ENCODE data around the gene LNX2. TPM values are rescaled to one million over a fixed set of nuclear protein-coding genes. Genes with fewer than 3 reads are reported as not detected.
A peak's percentile ranks its signal among the peaks of the same experiment; 100 is the strongest.

LNX2 gene
- total RNA-seq, 4 donors from 2014 or later, result 17.3 to 19.9 (median 17.8) TPM

DNA sequence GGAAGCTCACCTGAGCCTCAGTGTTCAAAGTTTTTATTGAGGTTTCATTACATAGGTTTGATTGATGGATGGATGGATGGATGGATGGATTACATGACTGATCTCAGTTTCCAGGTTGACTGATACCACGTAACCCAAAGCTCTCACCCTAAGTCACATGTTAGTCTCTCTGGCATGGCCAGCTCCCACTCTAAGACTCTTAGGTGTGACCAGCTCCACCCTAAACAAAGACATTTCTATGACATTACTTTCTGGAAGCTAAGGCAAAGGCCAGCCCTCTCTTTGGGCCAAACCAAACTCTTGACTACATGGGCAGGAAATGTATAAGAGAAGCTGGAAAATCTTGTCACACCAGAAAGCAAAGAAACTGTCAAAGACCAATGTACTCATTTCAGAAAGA, 30.0 kb upstream of the LNX2 start:
- no peak for TF ChIP-seq POLR2A (IDR thresholded peaks at IDR 0.05)
- TF ChIP-seq, protein P1, sequence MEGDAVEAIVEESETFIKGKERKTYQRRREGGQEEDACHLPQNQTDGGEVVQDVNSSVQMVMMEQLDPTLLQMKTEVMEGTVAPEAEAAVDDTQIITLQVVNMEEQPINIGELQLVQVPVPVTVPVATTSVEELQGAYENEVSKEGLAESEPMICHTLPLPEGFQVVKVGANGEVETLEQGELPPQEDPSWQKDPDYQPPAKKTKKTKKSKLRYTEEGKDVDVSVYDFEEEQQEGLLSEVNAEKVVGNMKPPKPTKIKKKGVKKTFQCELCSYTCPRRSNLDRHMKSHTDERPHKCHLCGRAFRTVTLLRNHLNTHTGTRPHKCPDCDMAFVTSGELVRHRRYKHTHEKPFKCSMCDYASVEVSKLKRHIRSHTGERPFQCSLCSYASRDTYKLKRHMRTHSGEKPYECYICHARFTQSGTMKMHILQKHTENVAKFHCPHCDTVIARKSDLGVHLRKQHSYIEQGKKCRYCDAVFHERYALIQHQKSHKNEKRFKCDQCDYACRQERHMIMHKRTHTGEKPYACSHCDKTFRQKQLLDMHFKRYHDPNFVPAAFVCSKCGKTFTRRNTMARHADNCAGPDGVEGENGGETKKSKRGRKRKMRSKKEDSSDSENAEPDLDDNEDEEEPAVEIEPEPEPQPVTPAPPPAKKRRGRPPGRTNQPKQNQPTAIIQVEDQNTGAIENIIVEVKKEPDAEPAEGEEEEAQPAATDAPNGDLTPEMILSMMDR (IDR thresholded peaks at IDR 0.05), result no peak
- no peak for DNase-seq
- Histone ChIP-seq H3K36me3 (peaks cover 14 to 17% of the 10 kb centered on the region in 2 donors), H3K27me3 (no peaks in the 10 kb centered on the region), H3K27ac (no peak overlapping the region), H3K4me1 (peaks cover 0 to 5% of the 10 kb centered on the region in 2 donors), H3K4me3 (replicated peaks in 1 of 3) (no peak overlapping the region), H3K9me3 (no peaks in the 10 kb centered on the region)
- 82 to 100% methylated on average over 1 of the region's 1 CpG for WGBS, 2 donors
- intact Hi-C loops (cut with DNase I), result no loop called here

DNA sequence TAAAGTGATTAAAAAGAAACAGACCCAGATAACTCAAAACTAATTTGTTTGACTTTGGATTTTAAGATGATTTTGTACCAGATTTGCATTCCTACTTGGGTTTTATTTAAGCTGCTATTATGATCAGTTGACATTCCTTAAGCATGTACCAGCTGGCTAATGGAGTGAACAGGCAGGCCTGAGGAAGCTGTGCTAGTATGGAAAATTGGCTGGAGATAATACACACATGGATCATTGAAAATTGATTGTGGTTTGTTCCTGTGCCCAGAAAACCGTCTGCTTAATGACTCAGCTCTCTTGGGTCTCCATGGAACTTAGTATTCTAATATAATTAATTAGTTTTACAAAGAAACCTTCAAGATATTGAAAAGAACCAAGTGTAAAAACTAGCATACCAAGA, 24.0 kb upstream of the LNX2 start:
- no peaks in the 10 kb centered on the region for H3K27me3 ChIP-seq
- no peak overlapping the region for H3K4me3 ChIP-seq (replicated peaks in 1 of 3)
- intact Hi-C loops (cut with DNase I), result no loop called here
- H3K9me3 ChIP-seq, result no peaks in the 10 kb centered on the region
- TF ChIP-seq, protein P1 (IDR thresholded peaks at IDR 0.05), result no peak
- TF ChIP-seq POLR2A (IDR thresholded peaks at IDR 0.05), result no peak
- 51 to 53% methylated on average over 1 of the region's 1 CpG for whole genome bisulfite sequencing, 2 donors
- DNase-seq, result no peak
- H3K4me1 ChIP-seq, result peaks cover 0 to 4% of the 10 kb centered on the region in 2 donors
- no peak overlapping the region for H3K27ac ChIP-seq
- no peaks in the 10 kb centered on the region for H3K36me3 ChIP-seq

DNA sequence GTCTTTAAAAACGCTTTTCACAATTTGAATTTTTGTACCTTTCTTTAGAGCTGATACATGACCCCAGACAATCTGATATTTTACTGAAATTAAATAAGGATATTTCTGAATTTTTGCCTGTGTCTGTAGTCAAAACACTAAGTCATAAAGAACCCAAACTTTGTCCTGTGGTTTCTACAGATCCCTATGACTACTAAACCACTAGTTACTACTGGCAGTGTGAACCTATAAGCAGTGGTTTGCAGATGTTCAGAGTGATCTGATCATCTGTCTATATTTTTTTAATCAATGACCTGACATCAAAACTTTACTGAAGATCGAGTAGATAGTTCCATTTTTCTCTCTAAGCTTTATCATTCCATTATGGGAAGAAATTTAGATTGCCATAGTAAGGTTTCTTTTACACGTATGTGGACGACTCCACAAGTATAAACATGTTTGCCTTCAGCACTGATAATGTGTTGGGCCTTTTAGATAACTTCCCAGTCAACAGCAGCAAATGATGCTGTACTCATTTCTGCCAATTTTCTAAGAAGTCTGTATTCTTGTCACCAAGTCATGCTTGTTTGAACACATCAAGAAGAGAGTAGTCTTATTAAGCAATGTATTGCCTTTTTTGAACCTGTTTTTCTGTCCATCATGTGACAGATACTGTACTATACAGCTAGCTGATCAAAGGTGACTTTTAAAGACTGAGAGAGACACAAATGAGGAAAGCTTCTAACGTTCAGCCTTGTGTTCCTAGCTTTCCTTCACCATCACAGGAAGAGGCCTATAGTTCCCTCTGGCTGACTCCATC, 23.2 kb upstream of the LNX2 start:
- no peak for TF ChIP-seq POLR2A (IDR thresholded peaks at IDR 0.05)
- TF ChIP-seq, protein P1 (IDR thresholded peaks at IDR 0.05), result no peak
- WGBS, 2 donors, result 90 to 93% methylated on average over 5 of the region's 5 CpGs
- Histone ChIP-seq H3K27ac (no peak overlapping the region), H3K9me3 (no peaks in the 10 kb centered on the region), H3K36me3 (no peaks in the 10 kb centered on the region), H3K4me1 (peaks cover 2 to 4% of the 10 kb centered on the region in 2 donors), H3K27me3 (no peaks in the 10 kb centered on the region), H3K4me3 (replicated peaks in 1 of 3) (no peak overlapping the region)
- intact Hi-C loops (cut with DNase I), result no loop called here
- no peak for DNase-seq

DNA sequence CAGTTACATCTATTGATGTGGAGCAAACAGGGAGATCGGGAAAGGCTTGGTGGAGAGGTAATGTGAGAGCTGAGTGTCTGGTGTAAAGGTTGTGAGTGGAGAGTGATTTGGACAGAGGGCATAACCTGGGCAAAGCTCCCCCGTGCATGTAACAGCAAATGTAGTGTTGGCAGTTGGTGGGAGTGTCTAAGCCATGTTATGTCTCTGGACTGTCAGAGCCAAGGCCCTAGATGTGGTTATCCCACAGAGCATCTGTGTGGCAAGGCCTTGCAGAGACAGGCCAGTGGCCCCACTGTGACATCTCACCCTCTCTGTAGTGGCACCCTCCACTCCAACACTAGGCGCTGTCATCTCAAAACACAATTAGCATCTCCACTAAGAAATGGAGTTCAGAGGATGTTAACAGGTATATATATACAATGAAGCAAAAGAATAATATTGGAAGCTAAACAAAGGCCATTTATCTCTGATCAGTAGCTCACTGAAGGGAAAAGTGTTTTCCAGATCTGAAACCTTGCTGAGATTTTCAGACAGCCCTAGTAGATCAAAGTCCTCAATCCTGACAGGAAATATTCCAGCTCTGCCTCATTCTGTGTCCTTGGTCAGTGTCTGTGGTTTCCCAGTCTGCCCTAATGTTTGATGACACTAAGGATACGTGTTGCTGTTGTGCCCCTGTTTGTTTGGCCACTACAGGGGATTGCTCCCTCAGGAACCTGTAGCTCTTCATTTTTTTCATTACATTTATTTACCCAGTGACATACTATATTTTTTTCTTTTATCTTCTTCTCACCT, 21.6 kb upstream of the LNX2 start:
- H3K4me3 ChIP-seq (replicated peaks in 1 of 3), result no peak overlapping the region
- intact Hi-C loops (cut with DNase I), result no loop called here
- H3K9me3 ChIP-seq, result no peaks in the 10 kb centered on the region
- WGBS, 2 donors, result 93% methylated on average over 4 of the region's 4 CpGs
- no peak for DNase-seq
- TF ChIP-seq, protein P1 (IDR thresholded peaks at IDR 0.05), result no peak
- TF ChIP-seq POLR2A (IDR thresholded peaks at IDR 0.05), result no peak
- H3K4me1 ChIP-seq, result peaks cover 4% of the 10 kb centered on the region in 2 donors
- no peaks in the 10 kb centered on the region for H3K27me3 ChIP-seq
- H3K36me3 ChIP-seq, result no peaks in the 10 kb centered on the region
- H3K27ac ChIP-seq, result no peak overlapping the region

DNA sequence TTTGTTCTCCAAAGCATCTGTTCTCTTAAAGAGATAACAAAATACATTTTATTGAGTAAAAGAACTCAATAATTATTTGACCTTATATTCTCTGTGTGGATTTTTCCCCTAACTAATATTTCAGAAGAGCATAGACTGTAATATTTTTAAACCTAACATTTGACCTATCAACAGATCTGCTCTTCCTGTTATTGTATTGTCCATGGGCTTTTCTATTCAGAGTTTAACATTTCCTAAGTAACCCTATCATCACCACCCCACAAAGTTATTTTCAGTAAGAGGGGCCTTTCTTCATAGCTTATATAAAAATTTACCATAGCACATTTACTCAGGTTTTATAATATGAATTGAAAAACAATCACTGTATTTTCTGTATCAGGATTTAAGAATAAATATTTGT, 18.9 kb upstream of the LNX2 start:
- intact Hi-C loops (cut with DNase I), result no loop called here
- H3K4me1 ChIP-seq, result peaks cover 4% of the 10 kb centered on the region in 2 donors

More for the DNA sequence above, 18.9 kb upstream of the LNX2 start:
- Histone ChIP-seq H3K4me3 (replicated peaks in 1 of 3) (no peak overlapping the region), H3K9me3 (no peaks in the 10 kb centered on the region), H3K36me3 (no peaks in the 10 kb centered on the region), H3K27me3 (no peaks in the 10 kb centered on the region), H3K27ac (peak overlapping the region in 1 of 3 donors; percentile 61)
- no peak for DNase-seq
- TF ChIP-seq, protein P1 (IDR thresholded peaks at IDR 0.05), result no peak
- no peak for TF ChIP-seq POLR2A (IDR thresholded peaks at IDR 0.05)

Data from thyroid gland (tissue), 4 donors.